NCI-H2196 (cell line): ENCODE results near the gene FCHO1.
A peak's percentile ranks its signal among the peaks of the same experiment; 100 is the strongest.

ENCODE experiments used
- DNase-seq: peaks from one replicate; lab custom pipeline; 2025; ENCODE audit not compliant: unreplicated experiment; lab: John Stamatoyannopoulos, UW

FCHO1 gene

DNA sequence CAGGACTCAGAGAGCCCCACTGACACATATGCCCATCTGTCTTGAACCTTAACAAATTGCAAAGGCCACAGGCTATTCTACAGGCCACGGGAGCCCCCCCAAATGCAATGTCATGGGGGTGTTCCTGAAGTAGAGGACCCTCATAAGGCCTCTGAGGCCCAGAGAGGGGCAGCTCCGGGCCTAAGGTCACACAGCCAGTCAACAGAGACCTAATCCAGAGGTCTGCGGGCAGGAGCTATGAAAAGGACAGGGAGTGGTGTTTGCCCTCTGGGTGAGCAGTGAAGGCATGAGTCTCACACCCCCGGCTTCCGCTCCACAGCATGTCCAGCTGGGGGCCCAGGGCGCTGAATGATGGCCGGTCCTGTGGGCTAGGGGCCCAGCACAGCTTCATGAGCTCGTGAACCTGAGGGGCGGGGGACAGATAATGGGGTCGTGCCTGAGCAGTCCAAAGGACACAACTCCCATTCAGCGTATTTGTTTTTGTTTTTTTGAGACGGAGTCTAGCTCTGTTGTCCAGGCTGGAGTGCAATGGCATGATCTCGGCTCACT lies 75.3 kb downstream of the FCHO1 start:
- no peak for DNase-seq

DNA sequence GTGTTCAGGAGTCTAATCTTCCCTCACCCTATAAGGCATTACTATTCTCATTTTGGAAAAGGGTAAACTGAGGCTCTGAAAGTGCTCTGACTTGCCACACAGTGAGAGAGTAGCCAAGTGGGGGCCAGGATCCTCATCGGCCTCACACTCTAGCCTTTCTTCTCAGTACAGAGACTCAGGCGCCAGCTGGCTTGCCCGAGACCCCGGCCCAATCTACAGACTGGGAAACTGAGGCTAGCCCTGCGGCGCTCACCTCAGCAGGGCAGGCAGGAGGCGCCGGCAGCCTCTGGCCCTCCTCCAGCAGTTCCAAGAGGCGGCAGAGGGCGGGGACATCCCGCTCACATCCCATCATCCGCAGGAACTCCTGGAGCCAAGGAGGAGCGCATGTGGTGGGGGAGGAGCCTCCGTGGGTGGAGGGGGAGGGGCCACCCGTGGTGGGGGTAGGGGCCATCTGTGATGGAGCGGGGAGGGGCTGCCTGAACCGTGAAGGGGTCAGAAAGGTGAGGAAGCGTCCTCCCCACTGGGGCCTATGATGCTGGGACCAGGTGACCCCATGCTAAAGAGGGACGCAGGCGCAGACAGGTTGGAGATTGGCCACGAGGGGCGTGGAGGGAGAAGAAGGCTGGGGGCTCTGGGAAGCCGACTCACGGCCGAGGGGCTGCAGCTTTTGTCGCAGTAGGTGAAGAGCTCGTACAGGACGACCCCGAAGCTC lies 78.7 kb downstream of the FCHO1 start:
- peak; percentile 93 for DNase-seq

DNA sequence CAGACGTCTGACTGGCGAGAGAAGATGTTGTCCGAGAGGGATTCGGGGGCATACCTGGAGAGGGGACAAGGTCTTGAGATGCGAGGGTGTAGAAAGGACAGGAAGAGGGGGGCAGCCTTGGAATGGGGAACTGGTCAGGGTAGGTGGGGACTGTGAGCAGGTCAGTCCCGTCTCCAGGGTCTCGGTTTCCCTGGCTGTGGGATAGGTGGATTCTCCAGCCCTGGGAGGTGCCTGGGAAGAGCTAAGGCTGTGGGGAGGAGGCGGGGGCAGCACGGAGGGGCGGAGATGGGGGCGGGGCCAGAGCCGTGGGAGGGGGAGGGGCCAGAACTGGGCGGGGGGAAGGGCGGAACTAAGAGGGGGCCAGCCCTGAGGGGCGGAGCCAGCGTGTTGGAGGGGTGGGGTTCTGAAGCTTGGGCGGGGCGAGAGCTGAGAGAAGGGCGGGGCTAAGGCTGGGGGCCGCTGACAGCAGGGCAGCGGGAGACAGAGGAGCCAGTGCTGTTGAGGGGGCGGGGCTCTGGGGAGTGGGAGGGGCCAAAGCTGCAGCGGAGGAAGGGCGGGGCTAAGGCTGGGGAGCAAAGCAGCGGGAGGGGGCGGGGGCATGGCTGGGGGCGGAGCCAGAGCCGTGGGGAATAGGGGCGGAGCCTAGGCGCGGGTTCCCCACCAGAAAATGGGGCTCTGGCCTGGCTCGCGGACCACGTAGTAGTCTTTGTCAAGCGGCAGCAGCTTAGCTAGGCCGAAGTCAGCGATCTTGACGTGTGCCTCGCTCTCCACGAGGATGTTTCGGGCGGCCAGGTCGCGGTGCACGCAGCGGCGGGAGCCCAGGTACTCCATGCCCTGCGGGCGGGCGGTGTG lies 79.5 kb downstream of the FCHO1 start:
- peak; percentile 95 for DNase-seq

DNA sequence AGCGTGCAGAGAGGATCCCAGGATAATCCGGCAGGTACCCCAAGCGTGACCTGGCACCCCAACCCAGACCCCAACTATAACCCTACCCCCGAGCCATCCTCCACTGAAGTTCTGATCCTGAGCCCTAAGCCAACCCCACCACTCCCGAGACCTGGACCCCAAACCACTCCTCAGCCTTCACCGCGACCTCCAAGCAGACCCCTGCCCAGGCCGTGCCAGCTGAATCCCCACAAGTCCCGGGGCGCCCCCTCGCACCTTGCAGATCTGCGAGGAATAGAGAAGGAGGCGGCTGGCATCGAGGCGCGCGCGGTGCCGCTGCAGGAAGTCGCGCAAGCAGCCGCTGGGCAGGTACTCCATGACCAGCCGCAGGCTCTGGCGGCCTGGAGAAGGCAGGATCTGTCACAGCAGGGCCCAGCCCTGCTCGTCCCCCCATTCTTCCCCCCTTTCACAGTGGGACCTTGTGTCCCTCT lies 80.2 kb downstream of the FCHO1 start:
- DNase-seq = no peak

DNA sequence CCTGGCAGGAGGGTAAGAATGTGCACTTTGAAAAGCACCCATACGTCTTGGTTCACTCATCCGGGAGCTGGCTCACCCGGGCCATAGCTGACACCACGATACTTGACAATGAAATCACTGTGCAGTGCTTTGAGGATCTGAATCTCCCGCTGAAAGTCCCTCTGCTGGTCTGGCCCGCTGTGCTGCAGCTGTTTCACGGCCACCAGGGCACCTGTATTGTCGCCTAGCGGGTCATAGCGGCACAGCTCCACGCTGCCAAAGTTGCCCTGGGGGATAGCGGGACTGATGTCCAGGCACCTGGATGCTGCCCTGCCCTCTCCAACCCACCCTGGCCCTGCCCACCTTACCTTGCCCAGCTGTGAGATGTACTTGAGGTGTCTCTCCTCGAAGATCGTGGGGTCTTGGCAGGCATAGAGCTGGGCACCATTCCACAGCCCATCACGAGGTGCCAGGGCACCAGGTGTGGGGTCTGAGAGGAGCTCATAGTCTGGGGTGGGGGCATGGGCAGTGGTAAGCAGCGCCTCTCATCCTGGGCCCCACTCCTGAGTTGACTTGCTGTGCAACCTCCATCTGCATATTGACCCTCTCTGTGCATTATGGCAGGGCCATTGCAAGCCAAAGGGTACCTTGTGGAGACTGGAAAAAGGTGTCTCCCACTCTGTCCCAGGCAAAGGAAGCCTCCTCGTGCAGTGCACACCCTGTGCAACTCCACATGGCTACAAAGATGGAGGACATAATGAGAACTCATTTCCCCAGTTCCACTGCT lies 81.3 kb downstream of the FCHO1 start:
- no peak for DNase-seq

DNA sequence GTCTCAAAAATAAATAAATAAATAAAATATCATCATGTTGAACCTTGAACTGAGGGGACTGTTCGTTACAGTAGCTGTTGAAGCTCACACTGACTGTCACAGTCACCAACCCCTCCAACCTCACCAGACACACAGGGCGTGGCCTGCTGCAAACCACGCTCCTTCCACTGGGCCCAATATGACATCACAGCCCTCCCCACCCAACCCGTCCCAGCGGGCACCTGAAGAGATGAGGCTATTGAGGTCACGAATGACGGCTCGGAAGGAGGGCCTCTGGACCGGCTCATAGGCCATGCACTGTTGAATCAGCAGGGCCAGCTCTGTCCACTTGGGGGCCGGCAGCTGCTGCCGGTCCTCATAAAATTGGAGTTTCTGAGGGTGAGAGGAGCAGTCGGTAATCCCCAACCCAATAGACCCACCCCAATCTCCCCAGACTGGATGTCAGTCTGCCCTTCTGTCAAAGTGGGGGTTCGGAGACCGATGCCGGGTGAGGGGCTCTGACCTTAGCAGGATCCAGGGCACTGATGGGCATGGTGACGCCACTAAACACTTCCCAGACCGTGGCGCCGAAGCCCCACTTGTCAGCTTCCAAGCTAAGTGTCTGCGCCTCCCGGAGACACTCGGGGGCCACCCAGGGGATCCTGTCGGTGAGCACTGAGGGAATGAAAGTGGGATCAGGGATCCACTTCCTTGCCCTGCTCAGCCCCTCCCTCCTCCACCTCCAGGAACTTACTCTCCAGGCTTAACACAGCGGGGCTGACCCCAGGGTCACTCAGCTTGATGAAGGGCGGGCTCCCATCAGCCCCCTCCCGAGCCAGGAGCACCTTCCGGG lies 83.3 kb downstream of the FCHO1 start:
- DNase-seq = no peak

DNA sequence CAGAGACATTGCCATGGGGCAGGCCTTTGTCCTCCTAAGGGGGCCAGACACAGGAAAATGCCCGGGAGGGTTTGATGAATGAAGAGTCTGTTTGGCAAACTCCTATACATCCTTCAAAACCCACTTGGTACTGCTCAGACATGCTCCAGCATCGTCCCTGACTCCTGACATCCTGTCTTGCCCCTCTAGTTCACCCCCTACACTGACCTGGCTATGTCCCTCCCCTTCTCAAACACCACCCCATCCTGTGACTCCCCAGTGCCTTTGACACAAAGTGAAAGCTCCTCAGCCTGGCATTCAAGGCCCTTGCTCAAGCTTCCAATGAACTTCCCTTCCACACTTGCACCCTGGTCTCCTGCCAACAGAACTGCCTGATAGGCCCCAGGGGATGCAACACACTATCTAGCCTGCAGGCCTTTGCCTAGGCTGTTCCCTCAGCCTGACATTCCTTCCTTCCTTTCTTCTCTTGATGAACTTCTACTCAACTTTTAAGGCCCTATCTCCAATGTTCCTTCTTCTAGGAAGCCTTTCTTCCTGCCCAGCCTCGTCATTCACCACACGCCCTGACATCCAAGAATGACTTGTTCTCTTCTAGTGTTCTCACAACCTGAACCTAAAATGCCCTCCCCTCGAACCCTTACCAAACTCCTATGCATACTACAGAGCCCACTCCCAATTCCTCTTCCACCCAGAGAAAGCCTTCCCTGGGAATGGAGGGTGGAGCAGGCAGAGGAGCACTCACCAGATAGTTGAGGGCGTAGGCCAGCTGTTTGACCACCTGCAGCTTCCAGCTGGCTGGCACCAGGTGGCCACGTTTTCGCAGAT lies 84.1 kb downstream of the FCHO1 start:
- no peak for DNase-seq

DNA sequence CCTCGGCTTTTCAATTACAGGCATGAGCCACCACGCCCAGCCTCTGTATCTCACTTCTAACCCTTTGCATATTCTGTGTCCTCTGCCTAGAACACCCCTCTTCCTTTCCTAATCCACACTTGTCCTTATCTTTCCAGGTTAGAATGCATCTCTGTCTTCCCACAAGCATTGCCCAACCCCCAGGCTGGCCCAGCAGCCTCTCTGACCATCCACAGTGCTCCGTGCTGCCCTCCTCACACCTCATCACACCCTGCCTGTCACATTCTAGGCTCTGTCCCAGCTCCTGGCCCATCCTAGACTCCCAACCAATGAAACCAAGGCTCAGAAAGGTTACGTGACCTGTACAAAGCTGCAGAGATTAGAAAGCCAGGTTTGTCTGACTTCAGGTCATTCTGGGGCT lies 85.3 kb downstream of the FCHO1 start:
- no peak for DNase-seq

DNA sequence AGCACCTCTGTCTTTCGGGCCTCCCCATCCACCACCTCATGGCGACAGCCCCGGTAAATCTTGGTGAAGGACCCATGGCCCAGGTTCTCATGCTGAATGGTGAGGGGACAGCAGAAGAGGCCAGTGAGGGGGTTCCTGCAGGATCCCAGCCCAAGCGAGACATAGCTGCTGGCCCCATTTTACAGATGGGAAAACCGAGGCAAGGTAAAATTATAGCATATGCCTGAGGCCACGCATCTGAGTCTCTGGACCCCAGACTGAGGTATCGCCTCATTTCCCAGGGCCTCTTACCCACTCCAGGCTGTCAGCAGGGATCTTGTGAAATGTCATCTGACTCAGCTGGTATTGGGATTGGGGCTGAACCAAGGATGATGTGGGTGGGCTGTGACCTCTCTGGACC lies 86.7 kb downstream of the FCHO1 start:
- no peak for DNase-seq
